SK-N-SH treated with all-trans-retinoic acid at 6 μM for 48 hours (cell line): ENCODE measurements around the gene MKRN1.
"Not testable (repeated sequence)": the region's sequence is repeated elsewhere in the genome, so short reads cannot be mapped to it uniquely, and the experiment has no call there.

ENCODE experiments used
- ATAC-seq: fragments of 200-7000 bp; cut with Tn5 transposase; 3 replicates; pipeline ENCODE4 v1.9.1; 2020; ENCODE audit warnings: mild to moderate bottlenecking, moderate library complexity
- ARNTL ChIP-seq: fragments of 450-650 bp; formaldehyde crosslinking; IDR thresholded peaks from 2 replicates; pipeline ENCODE4 v1.5.0; 2020; ENCODE audit warnings: low read depth, mild to moderate bottlenecking, moderate library complexity, borderline replicate concordance
- BACH2 ChIP-seq: fragments of 250-450 bp; sonication (Bioruptor Pico); IDR thresholded peaks from 2 replicates; pipeline ENCODE4 v1.9.0; 2021; ENCODE audit warnings: mild to moderate bottlenecking, borderline replicate concordance
- CSDC2 ChIP-seq: fragments of 250-450 bp; sonication (Bioruptor Pico); IDR thresholded peaks from 2 replicates; pipeline ENCODE4 v1.5.0; 2020; ENCODE audit warnings: mild to moderate bottlenecking, moderate library complexity
- CSRNP3 ChIP-seq: fragments of 250-450 bp; sonication (Bioruptor Pico); IDR thresholded peaks from 2 replicates; pipeline ENCODE4 v1.5.1; 2021; ENCODE audit warnings: mild to moderate bottlenecking, moderate library complexity
- ESRRG ChIP-seq: fragments of 250-450 bp; sonication (Bioruptor Pico); IDR thresholded peaks from 2 replicates; pipeline ENCODE4 v1.6.1; 2021; ENCODE audit warnings: mild to moderate bottlenecking
- GLIS3 ChIP-seq: fragments of 250-450 bp; sonication (Bioruptor Pico); IDR thresholded peaks from 2 replicates; pipeline ENCODE4 v1.5.0; 2020; ENCODE audit warnings: mild to moderate bottlenecking, moderate library complexity
- OSR1 ChIP-seq: fragments of 250-450 bp; sonication (Bioruptor Pico); IDR thresholded peaks from 2 replicates; pipeline ENCODE4 v1.8.0; 2022; ENCODE audit warnings: moderate library complexity, mild to moderate bottlenecking, inconsistent platforms
- POU6F1 ChIP-seq: fragments of 250-450 bp; sonication (Bioruptor Pico); IDR thresholded peaks from 2 replicates; pipeline ENCODE4 v1.8.0; 2021; ENCODE audit warnings: low read depth, mild to moderate bottlenecking, moderate library complexity, borderline replicate concordance
- PPARA ChIP-seq: fragments of 250-450 bp; sonication (Bioruptor Pico); IDR thresholded peaks from 2 replicates; pipeline ENCODE4 v1.5.0; 2020; ENCODE audit warnings: mild to moderate bottlenecking, borderline replicate concordance
- RARB ChIP-seq: fragments of 250-450 bp; sonication (Bioruptor Pico); IDR thresholded peaks from 2 replicates; pipeline ENCODE4 v1.8.0; 2021; ENCODE audit warnings: mild to moderate bottlenecking, moderate library complexity
- SNAI2 ChIP-seq: fragments of 250-450 bp; sonication (Bioruptor Pico); IDR thresholded peaks from 2 replicates; pipeline ENCODE4 v1.5.0; 2020; ENCODE audit warnings: mild to moderate bottlenecking, moderate library complexity
- TOX ChIP-seq: fragments of 250-450 bp; sonication (Bioruptor Pico); IDR thresholded peaks from 2 replicates; pipeline ENCODE4 v1.8.0; 2021; ENCODE audit warnings: mild to moderate bottlenecking, moderate library complexity, borderline replicate concordance
- TSHZ2 ChIP-seq: fragments of 250-450 bp; sonication (Bioruptor Pico); IDR thresholded peaks from 2 replicates; pipeline ENCODE4 v1.5.0; 2020; ENCODE audit warnings: mild to moderate bottlenecking, moderate library complexity
- ZC3H10 ChIP-seq: fragments of 250-450 bp; sonication (Bioruptor Pico); IDR thresholded peaks from 2 replicates; pipeline ENCODE4 v1.5.1; 2021; ENCODE audit warnings: mild to moderate bottlenecking, moderate library complexity
- ZFP3 ChIP-seq: fragments of 250-450 bp; sonication (Bioruptor Pico); IDR thresholded peaks from 2 replicates; pipeline ENCODE4 v1.5.0; 2020; ENCODE audit warnings: mild to moderate bottlenecking, moderate library complexity
- ZFP30 ChIP-seq: fragments of 450-650 bp; formaldehyde crosslinking; IDR thresholded peaks from 2 replicates; pipeline ENCODE4 v1.5.0; 2022; ENCODE audit warnings: mild to moderate bottlenecking, moderate library complexity
- ZNF565 ChIP-seq: fragments of 450-650 bp; formaldehyde crosslinking; conservative IDR thresholded peaks from 2 replicates; pipeline ENCODE4 v1.5.0; 2020; ENCODE audit warnings: low read depth, mild to moderate bottlenecking, moderate library complexity
- TF ChIP-seq, protein P1 (sequence below): fragments of 250-450 bp; sonication (Bioruptor Pico); IDR thresholded peaks from 2 replicates; pipeline ENCODE4 v1.8.0; 2020; ENCODE audit warnings: mild to moderate bottlenecking, moderate library complexity, borderline replicate concordance
- TF ChIP-seq, protein P2 (sequence below): fragments of 250-450 bp; sonication (Bioruptor Pico); IDR thresholded peaks from 2 replicates; pipeline ENCODE4 v1.5.1; 2020; ENCODE audit warnings: low read depth, mild to moderate bottlenecking, moderate library complexity

The MKRN1 gene

DNA sequence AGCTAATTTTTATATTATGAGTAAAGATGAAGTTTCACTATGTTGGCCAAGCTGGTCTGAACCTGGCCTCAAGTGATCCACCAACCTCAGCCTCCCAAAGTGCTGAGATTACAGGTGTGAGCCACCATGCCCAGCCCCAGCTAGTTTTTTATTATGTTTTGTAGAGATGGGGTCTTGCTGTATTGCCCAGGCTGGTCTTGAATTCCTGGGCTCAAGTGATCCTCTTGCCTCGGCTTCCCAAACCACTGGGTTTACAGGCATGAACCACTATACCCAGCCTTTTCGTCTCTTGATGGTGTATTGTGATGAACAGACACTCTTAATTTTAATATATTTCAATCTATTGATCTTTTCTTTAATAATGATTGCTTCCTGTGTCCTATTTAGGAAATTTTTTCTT, 57.8 kb downstream of the MKRN1 start:
- TF ChIP-seq SNAI2 (CRISPR knock-in tag) (no peak), OSR1 (no peak), ZC3H10 (CRISPR knock-in tag) (no peak), BACH2 (CRISPR knock-in tag) (no peak), ZFP30 (no peak), PPARA (no peak)
- TF ChIP-seq, protein P1, sequence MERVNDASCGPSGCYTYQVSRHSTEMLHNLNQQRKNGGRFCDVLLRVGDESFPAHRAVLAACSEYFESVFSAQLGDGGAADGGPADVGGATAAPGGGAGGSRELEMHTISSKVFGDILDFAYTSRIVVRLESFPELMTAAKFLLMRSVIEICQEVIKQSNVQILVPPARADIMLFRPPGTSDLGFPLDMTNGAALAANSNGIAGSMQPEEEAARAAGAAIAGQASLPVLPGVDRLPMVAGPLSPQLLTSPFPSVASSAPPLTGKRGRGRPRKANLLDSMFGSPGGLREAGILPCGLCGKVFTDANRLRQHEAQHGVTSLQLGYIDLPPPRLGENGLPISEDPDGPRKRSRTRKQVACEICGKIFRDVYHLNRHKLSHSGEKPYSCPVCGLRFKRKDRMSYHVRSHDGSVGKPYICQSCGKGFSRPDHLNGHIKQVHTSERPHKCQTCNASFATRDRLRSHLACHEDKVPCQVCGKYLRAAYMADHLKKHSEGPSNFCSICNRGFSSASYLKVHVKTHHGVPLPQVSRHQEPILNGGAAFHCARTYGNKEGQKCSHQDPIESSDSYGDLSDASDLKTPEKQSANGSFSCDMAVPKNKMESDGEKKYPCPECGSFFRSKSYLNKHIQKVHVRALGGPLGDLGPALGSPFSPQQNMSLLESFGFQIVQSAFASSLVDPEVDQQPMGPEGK (CRISPR knock-in tag) = no peak
- TF ChIP-seq, all 23 proteins: peak for 0
- no peak for ATAC-seq

DNA sequence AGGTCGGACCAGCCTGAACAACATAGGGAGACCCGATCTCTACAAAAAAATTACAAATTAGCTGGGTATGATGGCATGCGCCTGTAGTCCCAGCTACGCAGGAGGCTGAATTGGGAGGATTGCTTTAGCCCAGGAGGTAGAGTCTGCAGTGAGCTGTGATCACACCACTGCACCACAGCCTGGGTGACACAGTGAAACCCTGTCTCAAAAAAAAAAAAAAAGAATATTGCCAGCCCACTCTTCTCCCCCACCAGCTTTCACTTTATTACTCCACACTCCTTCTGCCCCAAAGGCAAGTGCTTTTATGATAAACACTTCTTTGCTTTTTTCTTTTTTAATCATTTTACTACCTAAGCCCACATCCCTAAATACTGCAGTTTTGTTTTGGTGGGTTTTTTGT, 60.7 kb downstream of the MKRN1 start:
- TF ChIP-seq RARB = no peak
- TF ChIP-seq POU6F1 (CRISPR knock-in tag) = no peak
- no peak for TF ChIP-seq TSHZ2 (CRISPR knock-in tag)
- no peak for TF ChIP-seq CSRNP3 (CRISPR knock-in tag)
- no peak for TF ChIP-seq GLIS3 (CRISPR knock-in tag)
- TF ChIP-seq, all 23 proteins: peak for 0
- ATAC-seq = no peak

DNA sequence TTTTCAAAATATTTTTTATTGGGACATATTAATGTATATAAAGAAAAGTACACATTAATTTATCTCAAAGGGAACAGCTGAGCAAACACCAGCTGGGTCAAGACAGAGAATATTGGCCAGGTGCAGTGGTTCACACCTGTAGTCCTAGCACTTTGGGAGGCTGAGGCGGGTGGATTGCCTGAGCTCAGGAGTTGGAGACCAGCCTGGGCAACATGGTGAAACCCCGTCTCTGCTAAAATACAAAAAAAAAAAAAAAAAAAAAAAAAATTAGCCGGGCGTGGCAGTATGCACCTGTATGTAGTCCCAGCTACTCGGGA, 61.2 kb downstream of the MKRN1 start:
- not testable (repeated sequence) for ATAC-seq

DNA sequence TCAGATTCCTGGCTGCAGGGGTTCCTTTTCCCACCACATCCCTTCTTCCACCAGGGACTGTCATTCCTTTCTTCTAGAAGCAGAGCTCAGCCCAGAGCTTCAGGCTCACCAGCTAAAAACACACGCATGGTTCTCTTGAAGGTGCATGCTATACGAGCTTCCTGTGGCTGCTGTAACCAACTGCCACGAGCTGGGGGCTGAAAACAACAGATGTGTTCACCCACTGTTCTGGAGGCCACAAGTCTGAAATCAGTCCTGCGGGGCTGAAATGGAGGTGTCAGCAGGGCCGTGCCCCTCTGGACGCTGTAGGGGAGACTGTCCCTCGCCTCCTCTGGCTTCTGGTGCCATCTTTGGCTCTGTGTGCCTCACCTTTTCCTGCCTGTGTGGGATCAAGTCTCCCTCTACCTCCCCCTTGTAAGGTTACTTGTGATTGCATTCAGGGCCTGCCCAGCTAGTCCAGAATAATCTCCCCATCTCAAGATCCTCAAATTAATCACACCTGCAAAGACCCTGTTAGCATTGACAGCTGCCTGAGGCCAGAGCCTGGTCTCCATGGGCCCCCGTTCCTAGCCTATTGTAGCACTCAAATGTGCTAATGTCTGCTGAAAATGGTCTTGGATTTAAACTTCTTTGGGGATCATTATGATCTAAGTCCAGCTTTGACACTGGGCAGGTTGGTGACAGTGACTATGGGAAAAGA, 61.7 kb downstream of the MKRN1 start:
- ATAC-seq = no peak
- TF ChIP-seq PPARA (no peak), ZNF565 (CRISPR knock-in tag) (no peak), TSHZ2 (CRISPR knock-in tag) (no peak), TOX (CRISPR knock-in tag) (no peak), ESRRG (CRISPR knock-in tag) (no peak), CSRNP3 (CRISPR knock-in tag) (no peak), ZFP3 (no peak), ARNTL (CRISPR knock-in tag) (no peak), GLIS3 (CRISPR knock-in tag) (no peak), RARB (no peak), CSDC2 (CRISPR knock-in tag) (no peak), ZC3H10 (CRISPR knock-in tag) (no peak)
- TF ChIP-seq, protein P2, sequence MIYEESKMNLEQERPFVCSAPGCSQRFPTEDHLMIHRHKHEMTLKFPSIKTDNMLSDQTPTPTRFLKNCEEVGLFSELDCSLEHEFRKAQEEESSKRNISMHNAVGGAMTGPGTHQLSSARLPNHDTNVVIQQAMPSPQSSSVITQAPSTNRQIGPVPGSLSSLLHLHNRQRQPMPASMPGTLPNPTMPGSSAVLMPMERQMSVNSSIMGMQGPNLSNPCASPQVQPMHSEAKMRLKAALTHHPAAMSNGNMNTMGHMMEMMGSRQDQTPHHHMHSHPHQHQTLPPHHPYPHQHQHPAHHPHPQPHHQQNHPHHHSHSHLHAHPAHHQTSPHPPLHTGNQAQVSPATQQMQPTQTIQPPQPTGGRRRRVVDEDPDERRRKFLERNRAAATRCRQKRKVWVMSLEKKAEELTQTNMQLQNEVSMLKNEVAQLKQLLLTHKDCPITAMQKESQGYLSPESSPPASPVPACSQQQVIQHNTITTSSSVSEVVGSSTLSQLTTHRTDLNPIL (CRISPR knock-in tag) = no peak
- TF ChIP-seq, all 23 proteins: peak for 0
